SK-N-SH treated with all-trans-retinoic acid at 6 μM for 48 hours (cell line): ENCODE results near the gene TOMM20L.

ENCODE experiments used
- GLIS3 ChIP-seq: fragments of 250-450 bp; sonication (Bioruptor Pico); IDR thresholded peaks from 2 replicates; pipeline ENCODE4 v1.5.0; 2020; ENCODE audit warnings: mild to moderate bottlenecking, moderate library complexity
- TF ChIP-seq, protein P1 (sequence below): fragments of 250-450 bp; sonication (Bioruptor Pico); IDR thresholded peaks from 2 replicates; pipeline ENCODE4 v1.5.1; 2021; ENCODE audit warnings: mild to moderate bottlenecking, moderate library complexity

DNA sequence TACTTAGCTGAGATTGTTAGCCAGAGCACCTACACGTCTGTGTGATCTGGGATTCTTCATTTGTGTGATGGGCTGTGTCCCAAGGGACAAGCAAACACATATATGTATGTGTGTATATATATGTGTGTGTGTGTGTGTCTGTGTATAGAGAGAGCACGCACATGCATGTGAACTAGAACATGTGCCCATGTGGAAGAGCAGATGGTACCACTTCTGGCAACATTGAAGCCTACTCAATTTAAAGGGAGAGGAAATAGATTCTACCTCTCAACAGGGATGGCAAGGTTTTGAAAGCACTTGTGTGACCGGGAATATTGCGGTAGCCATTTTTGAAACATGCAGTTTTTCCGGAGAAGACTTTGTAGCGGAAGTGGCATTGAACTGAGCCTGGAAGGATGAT is 1.4 kb downstream of the TOMM20L start:
- TF ChIP-seq GLIS3 (CRISPR knock-in tag) = no peak
- TF ChIP-seq, protein P1, sequence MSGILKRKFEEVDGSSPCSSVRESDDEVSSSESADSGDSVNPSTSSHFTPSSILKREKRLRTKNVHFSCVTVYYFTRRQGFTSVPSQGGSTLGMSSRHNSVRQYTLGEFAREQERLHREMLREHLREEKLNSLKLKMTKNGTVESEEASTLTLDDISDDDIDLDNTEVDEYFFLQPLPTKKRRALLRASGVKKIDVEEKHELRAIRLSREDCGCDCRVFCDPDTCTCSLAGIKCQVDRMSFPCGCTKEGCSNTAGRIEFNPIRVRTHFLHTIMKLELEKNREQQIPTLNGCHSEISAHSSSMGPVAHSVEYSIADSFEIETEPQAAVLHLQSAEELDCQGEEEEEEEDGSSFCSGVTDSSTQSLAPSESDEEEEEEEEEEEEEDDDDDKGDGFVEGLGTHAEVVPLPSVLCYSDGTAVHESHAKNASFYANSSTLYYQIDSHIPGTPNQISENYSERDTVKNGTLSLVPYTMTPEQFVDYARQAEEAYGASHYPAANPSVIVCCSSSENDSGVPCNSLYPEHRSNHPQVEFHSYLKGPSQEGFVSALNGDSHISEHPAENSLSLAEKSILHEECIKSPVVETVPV = no peak
